Activated CD8-positive, alpha-beta memory T cell treated with anti-CD3 and anti-CD28 coated beads for 36 hours (primary cell): ENCODE results near the gene KTN1. TPM values are rescaled to one million over a fixed set of nuclear protein-coding genes. Genes with fewer than 3 reads are reported as not detected.

Experiments
- CTCF ChIA-PET: fragments of 350-600 bp; sonication (Branson Sonifier 250); formaldehyde crosslinking; loops from one replicate; lab custom pipeline; 2021; ENCODE audit warnings: antibody characterized with exemption; lab: Charles Lee
- POLR2A ChIA-PET: fragments of 350-600 bp; sonication (Branson Sonifier 250); formaldehyde crosslinking; loops from one replicate; lab custom pipeline; 2021; ENCODE audit warnings: antibody characterized with exemption; lab: Charles Lee
- total RNA-seq, 2 experiments: library from RNA; stranded (reverse); gene quantifications; one replicate each; pipeline ENCODE4 v1.2.3, GENCODE V29; 2021

KTN1 gene
- total RNA-seq, 2 experiments from 2014 or later: 139 to 142 TPM

- CTCF ChIA-PET: no interaction called here
- POLR2A ChIA-PET: no interaction called here
Observed at GRCh38 chr14:55702511-55702910, 122.5 kb downstream of the KTN1 start.

- POLR2A ChIA-PET: no interaction called here
- CTCF ChIA-PET: no interaction called here
Observed at GRCh38 chr14:55704654-55705053, 124.6 kb downstream of the KTN1 start.

- CTCF ChIA-PET: interaction anchor here (0.7 kb wide), 1 partner anchor 580 kb away, joined by 3 read pairs; no protein-coding TSS in a partner anchor
Observed at GRCh38 chr14:55705651-55706364, 125.8 kb downstream of the KTN1 start.

GRCh38 chr14:55706365-55706684, 126.3 kb downstream of the KTN1 start:
- CTCF ChIA-PET: interaction anchor here (0.7 kb wide), 1 partner anchor 580 kb away, joined by 3 read pairs; no protein-coding TSS in a partner anchor

More at GRCh38 chr14:55705651-55706364, 125.8 kb downstream of the KTN1 start:
- POLR2A ChIA-PET: no interaction called here

GRCh38 chr14:55706893-55707292, 126.9 kb downstream of the KTN1 start:
- ChIA-PET POLR2A (no interaction called here), CTCF (no interaction called here)

More at GRCh38 chr14:55706365-55706684, 126.3 kb downstream of the KTN1 start:
- POLR2A ChIA-PET: no interaction called here

DNA sequence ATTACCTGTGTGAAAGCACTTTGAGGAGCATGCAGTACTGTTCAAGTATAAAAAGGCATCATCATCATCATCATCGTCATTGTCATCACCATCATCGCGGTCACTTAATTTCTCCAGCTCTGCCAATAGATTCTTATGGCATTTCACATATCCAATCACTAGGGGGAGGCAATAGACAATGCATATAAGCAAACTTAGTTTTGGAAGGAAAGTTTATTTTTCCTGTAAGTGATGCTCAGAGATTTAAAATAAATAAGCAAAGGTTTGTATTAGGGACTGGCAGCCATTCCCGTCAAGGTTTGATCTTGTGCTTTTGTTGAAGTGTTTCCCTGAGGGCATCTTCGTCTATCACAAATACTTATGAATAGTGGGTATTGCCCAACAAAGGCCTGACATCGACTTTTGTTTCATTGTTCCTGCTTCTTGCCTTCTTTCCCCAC, 127.4 kb downstream of the KTN1 start:
- ChIA-PET POLR2A (no interaction called here), CTCF (no interaction called here)

DNA sequence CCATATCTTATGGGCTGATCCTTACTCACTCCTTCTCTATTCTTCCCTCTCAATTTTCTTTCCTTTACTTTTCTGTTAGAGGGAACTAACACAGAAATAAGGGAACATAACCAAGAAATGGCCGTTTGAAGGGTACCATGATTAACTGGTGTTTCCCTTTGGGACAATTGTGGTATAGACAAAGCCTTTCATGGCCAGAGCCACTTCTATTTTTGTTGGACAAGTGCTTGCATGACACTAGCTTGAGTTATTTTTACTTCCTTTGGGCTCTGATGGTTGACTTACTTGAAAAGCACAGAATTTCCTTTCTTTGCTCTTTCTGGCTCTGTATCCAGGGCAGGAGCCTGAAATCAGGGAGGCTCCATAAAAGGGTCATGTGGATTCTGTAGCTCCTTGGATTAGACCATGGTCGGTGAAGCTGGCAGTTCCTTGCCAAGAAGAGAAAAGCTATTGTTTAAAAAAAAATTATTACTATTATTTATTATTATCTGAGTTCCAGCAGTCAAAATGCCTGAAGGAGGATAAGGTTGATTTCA, 130.6 kb downstream of the KTN1 start:
- ChIA-PET POLR2A (no interaction called here), CTCF (no interaction called here)

DNA sequence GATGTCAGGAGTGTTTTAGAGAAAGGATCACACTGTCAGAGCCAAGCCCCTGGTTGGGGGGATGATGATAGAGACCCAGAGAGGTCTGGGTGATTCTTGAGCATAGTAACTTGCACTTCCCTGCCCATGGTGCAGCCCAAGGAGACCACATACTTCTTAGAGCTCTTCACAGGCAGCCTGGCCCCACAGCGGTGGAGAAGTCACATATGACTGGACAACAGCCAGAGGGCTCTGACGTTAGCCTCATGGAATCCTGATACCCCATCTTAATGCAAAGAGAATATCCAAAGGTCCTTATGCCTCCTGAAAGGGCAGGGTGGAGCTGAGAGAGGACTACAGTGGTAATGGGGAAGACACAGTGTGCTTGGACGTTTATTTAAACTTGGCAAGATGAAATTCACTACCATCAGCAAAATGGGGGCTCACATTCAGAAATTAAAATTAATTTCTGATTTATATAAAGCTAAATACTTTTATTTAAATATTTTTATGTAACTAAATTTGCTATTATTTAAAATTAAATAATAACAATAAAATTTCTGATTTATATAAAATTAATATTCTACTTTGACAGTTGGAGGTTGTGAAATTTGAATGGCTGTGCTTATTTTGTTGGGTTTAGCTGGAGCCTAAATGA, 131.3 kb downstream of the KTN1 start:
- ChIA-PET CTCF (no interaction called here), POLR2A (no interaction called here)

DNA sequence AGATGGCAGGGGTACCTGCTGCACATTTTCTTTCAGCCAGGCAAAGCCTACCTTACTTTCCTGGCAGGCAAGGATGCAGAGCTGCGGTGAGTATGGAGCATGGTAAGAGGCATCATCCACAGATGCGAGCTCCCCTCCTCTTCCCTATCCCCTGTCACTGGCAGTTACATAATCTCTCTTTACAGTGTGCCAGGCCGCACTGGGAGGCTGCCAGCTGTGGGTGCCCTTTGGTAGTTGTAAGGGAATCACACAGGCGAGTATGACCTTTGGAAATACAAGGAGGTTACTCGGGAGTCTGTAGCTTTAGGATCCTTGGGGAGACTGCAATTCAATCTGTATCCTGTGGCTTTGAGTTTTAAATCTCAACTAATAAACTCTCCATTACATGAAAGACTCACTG, 132.5 kb downstream of the KTN1 start:
- ChIA-PET CTCF (no interaction called here), POLR2A (no interaction called here)

- ChIA-PET CTCF (no interaction called here), POLR2A (no interaction called here)
Observed at GRCh38 chr14:55713486-55713885, 133.5 kb downstream of the KTN1 start.

- ChIA-PET CTCF (no interaction called here), POLR2A (no interaction called here)
Observed at GRCh38 chr14:55715889-55716288, 135.9 kb downstream of the KTN1 start.

DNA sequence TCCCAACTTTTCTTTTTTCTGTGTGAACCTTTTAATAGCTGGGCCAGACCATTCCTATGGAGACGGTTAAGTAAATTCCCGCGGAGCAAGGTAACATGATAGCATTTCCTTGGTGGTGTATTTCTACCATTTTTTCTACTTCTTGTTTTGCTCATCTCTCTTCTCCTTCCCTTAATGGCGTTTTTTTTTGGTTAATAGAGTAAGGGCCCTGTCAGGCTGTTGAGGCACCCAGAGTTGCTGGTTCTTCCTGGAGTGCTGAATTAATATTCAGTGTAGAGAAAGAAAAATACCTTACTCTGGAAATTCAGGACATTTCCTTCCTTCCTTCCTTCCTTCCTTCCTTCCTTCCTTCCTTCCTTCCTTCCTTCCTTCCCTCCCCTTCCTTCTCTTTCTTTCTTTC, 137.6 kb downstream of the KTN1 start:
- CTCF ChIA-PET: no interaction called here
- POLR2A ChIA-PET: no interaction called here

DNA sequence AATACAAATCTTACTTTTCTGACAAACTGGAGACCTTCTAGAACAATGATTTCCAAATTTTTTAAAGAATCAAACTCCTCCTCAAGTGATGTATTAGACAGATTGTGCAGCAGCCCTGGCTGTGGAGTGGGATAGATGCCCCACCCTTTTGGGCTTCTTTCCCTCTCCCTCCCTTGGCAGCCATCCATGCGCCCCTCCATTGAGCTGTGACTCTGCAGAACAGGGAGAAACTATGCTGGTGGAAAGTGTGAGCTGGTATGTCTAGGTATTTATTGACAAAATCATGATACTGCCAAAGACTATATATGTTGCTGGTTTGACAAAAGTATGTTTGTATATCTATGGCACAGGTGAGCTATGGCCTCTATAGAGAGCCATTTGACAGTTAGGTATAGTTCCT, 138.5 kb downstream of the KTN1 start:
- CTCF ChIA-PET: no interaction called here

DNA sequence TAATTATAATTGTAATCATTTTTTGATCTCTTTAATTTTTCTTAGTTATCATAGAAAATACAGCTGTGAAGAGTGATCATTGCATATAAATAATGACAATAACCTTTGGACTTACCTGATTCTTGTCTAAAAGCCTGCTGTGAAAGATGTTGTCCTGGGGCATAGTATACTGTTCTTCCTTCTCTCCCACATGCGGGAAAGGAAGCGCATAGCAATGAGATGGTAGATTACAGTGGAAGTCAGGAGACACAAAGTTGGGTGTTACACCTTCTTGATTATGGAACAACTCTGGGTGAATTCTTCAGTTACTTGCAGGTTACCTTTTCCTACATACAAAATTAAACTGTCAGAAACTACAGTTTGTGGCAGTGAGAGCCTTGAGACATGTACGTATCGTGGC, 140.8 kb downstream of the KTN1 start:
- POLR2A ChIA-PET: no interaction called here
- CTCF ChIA-PET: no interaction called here

More for the DNA sequence above, 138.5 kb downstream of the KTN1 start:
- POLR2A ChIA-PET: no interaction called here

GRCh38 chr14:55721353-55721752, 141.3 kb downstream of the KTN1 start:
- ChIA-PET POLR2A (no interaction called here), CTCF (no interaction called here)

DNA sequence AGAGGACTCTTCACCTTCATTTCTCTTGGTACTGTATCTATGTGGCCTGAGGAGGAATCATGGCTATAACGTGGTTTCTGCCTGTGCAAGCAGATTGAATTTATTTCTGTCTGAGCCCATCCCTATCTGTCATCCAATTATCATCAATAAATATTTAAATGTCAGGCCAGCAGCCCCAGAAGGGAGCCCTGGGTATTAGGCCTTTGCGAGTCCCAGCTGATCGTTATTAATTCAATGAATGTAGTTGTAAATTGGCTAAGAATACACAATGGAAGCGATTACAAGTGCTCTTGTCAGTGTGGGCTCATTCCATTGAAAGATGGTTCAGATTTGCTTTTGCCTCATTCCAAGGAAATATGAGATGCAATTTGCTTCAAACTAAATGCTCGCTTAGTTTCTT, 142.0 kb downstream of the KTN1 start:
- ChIA-PET POLR2A (no interaction called here), CTCF (no interaction called here)

DNA sequence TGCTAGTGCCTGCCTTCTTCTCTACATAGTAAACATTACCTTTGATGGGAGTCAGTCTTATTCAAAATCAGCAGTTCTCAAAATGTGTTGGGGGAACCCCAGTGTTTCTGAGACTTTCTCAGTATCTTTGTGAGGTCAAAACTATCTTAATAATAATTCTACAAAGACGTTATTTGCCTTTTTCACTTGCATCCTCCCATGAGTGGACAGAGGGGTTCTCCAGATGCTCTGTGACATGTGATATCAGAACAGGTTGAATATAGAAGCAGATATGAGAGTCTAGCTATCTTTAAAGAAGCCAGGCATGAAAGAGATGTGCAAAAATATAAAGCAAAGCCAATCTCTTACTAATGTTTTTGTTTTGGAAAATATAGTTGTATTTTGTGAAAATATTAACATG, 144.7 kb downstream of the KTN1 start:
- ChIA-PET CTCF (no interaction called here), POLR2A (interaction anchor here (1.0 kb wide), 1 partner anchor 19 kb away, joined by 3 read pairs; no protein-coding TSS in a partner anchor)

DNA sequence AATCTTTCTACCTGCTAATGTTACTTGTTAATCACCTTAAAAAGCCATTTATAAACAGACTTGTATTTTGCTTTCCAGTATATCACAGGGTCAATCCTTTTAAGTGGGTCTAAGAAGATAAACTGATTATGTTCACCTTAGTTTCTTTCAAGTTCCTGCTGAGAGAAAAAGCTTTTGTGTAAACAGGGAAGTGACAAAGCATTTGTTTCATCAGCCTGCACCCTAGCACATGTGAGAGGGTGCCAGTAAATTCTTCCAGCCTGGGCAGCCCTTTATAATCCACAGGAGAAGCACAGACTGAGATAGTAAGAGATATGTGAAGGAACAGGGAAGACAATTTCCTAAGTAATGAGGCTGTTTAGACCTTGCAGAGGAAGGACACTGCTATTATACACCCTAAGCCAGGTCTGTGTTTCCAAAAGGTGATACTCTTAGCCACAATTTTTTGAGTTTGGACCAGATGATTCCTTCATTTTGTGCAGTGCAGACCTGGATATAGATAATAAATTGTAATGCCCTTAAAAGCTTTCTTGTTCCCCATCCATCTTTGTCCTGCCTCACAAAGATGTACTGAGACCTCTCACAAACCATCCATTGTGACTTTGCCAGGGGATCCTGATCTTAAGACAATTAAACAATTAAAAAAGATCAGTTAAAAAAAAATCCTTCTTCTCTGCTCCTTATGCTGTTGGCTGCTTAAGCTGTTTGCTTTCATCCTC, 150.7 kb downstream of the KTN1 start:
- ChIA-PET POLR2A (no interaction called here), CTCF (interaction anchor here (1.3 kb wide), 1 partner anchor 609 kb away, joined by 4 read pairs; no protein-coding TSS in a partner anchor)

DNA sequence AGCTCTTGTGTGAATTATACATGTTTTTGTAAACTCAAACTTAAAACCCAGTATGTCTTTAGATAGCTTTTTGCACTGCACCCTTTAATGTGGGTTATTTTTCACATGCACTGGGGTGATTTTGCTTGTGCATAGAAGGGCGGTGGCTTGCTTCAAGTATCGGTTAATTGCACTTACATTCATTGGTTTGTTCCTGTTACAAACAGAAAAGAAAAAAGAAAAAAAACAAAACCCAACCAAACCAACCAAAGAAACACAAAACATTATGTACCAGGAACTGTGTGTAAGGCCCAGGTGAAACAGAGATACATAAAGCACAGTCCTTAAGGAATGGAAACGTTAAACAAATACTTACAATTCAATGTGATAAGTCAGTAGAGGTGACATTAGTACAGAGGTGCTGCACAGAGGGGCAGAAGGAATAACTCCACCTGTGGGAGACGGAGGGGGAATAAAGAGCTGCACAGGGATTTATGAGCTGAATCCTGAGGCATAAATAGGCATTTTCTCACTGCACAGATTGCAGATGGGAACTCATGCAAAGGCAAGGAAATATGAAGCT, 151.4 kb downstream of the KTN1 start:
- CTCF ChIA-PET: interaction anchor here (1.0 to 1.3 kb wide), 2 partner anchors 607 to 609 kb away, joined by 3 to 4 read pairs; no protein-coding TSS in a partner anchor
- POLR2A ChIA-PET: no interaction called here
